Dermis lymphatic vessel endothelial cell (primary cell): ENCODE data around the gene OR4C45. TPM values are rescaled to one million over a fixed set of nuclear protein-coding genes. Genes with fewer than 3 reads are reported as not detected.

ENCODE experiments used
- total RNA-seq: library from RNA; depleted of rRNA; stranded (reverse); fragments of >200 nt; gene quantifications from 2 replicates; pipeline ENCODE4 v1.2.1, GENCODE V29; 2014

The OR4C45 gene
- total RNA-seq, result not detected in 2 replicates

DNA sequence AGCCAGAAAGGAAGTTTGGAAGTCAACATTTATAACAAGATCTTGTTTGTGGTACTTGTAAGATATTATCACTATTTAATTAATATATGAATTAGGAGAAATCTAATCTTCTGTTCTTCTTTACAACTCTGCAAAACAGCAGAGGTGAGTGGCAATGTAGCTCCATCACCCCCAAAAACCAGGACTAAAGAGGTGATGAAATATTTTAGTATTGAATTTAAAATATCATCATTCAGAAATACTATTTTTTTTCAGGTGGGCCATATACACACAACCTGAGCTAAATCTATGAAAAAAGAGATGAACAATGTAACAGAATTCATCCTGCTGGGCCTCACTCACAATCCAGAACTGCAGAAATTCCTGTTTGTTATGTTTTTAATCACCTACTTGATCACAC, at the start of gene OR4C45:
OR4C45 (plus strand) TSS at position 301 of the 400 bp plus-strand sequence.

Other genes starting within 250 kb of the OR4C45 start
- gene OR4C13, start 80.5 kb upstream of the OR4C45 start, total RNA-seq, result not detected in 2 replicates
- gene OR4C12, start 50.3 kb upstream of the OR4C45 start, total RNA-seq, result not detected in 2 replicates